WTC11 (cell line): ENCODE data around the gene SMO. TPM values are rescaled to one million over a fixed set of nuclear protein-coding genes. Genes with fewer than 3 reads are reported as not detected.

ENCODE experiments used
- ATAC-seq: fragments of 200-7000 bp; cut with Tn5 transposase; 2 replicates; pipeline ENCODE4 v1.10.0; 2021; ENCODE audit warnings: mild to moderate bottlenecking, moderate library complexity
- CTCF ChIA-PET: fragments of 300-600 bp; sonication (Branson Sonifier 250); formaldehyde crosslinking; loops from one replicate; lab custom pipeline; 2021; ENCODE audit warnings: antibody characterized with exemption; lab: Charles Lee
- POLR2A ChIA-PET: fragments of 350-600 bp; sonication (Branson Sonifier 250); formaldehyde crosslinking; loops from one replicate; lab custom pipeline; 2021; ENCODE audit warnings: antibody characterized with exemption; lab: Charles Lee
- DNase-seq: peaks from one replicate; pipeline ENCODE4 v3.0.0; 2021; ENCODE audit warnings: low spot score
- H3K27ac Mint-ChIP-seq: 2 replicates; pipeline ENCODE4 v1.8.0; 2021; ENCODE audit warnings: mixed read lengths
- H3K27me3 Mint-ChIP-seq: 2 replicates; pipeline ENCODE4 v1.8.0; 2021; ENCODE audit warnings: low read depth, mild to moderate bottlenecking, moderate library complexity, mixed read lengths
- H3K36me3 Mint-ChIP-seq: 2 replicates; pipeline ENCODE4 v1.8.0; 2021; ENCODE audit warnings: mixed read lengths
- H3K4me1 Mint-ChIP-seq: 2 replicates; pipeline ENCODE4 v1.8.0; 2022; ENCODE audit warnings: mixed read lengths
- H3K4me3 Mint-ChIP-seq: 2 replicates; pipeline ENCODE4 v1.8.0; 2021; ENCODE audit warnings: mild to moderate bottlenecking, moderate library complexity, mixed read lengths
- H3K9me3 Mint-ChIP-seq: 2 replicates; pipeline ENCODE4 v1.8.0; 2021; ENCODE audit warnings: mixed read lengths
- AFF4 ChIP-seq: sonication (generic); formaldehyde crosslinking; IDR thresholded peaks from 2 replicates; pipeline ENCODE4 v1.8.1; 2023; ENCODE audit warnings: mild to moderate bottlenecking, missing genetic modification reagents, borderline replicate concordance
- E2F5 ChIP-seq: sonication (generic); formaldehyde crosslinking; IDR thresholded peaks from 2 replicates; pipeline ENCODE4 v1.8.1; 2022; ENCODE audit warnings: mild to moderate bottlenecking, moderate library complexity, missing genetic modification reagents
- ELF4 ChIP-seq: sonication (generic); formaldehyde crosslinking; IDR thresholded peaks from 2 replicates; pipeline ENCODE4 v1.8.1; 2022; ENCODE audit warnings: low read depth, mild to moderate bottlenecking, moderate library complexity, missing genetic modification reagents
- ETV6 ChIP-seq: sonication (generic); formaldehyde crosslinking; IDR thresholded peaks from 2 replicates; pipeline ENCODE4 v1.8.1; 2022; ENCODE audit warnings: mild to moderate bottlenecking, missing genetic modification reagents
- FOXJ3 ChIP-seq: sonication (generic); formaldehyde crosslinking; IDR thresholded peaks from 2 replicates; pipeline ENCODE4 v1.9.0; 2021; ENCODE audit warnings: missing genetic modification reagents, mild to moderate bottlenecking, borderline replicate concordance
- FOXP1 ChIP-seq: sonication (generic); formaldehyde crosslinking; IDR thresholded peaks from 2 replicates; pipeline ENCODE4 v1.8.0; 2022; ENCODE audit warnings: missing genetic modification reagents, mild to moderate bottlenecking, moderate library complexity, borderline replicate concordance
- GABPB1 ChIP-seq: sonication (generic); formaldehyde crosslinking; IDR thresholded peaks from 2 replicates; pipeline ENCODE4 v1.8.1; 2023; ENCODE audit warnings: mild to moderate bottlenecking, missing genetic modification reagents
- GRHL2 ChIP-seq: fragments of 250-450 bp; sonication (Bioruptor Pico); IDR thresholded peaks from 2 replicates; pipeline ENCODE4 v1.8.0; 2022; ENCODE audit warnings: mild to moderate bottlenecking, moderate library complexity; ENCODE audit not compliant: insufficient replicate concordance, severe bottlenecking
- KAT7 ChIP-seq: sonication (generic); formaldehyde crosslinking; IDR thresholded peaks from 2 replicates; pipeline ENCODE4 v1.8.1; 2023; ENCODE audit warnings: missing genetic modification reagents, mild to moderate bottlenecking, borderline replicate concordance
- NFATC4 ChIP-seq: fragments of 250-450 bp; sonication (Bioruptor Pico); IDR thresholded peaks from 2 replicates; pipeline ENCODE4 v1.9.0; 2021; ENCODE audit warnings: mild to moderate bottlenecking
- NR2C2 ChIP-seq: sonication (generic); formaldehyde crosslinking; IDR thresholded peaks from 2 replicates; pipeline ENCODE4 v1.8.0; 2022; ENCODE audit warnings: mild to moderate bottlenecking, missing genetic modification reagents
- USF1 ChIP-seq: sonication (generic); formaldehyde crosslinking; IDR thresholded peaks from 2 replicates; pipeline ENCODE4 v1.8.0; 2022; ENCODE audit warnings: mild to moderate bottlenecking, missing genetic modification reagents
- total RNA-seq: library from RNA; stranded (reverse); gene quantifications from 3 replicates; pipeline ENCODE4 v1.2.3, GENCODE V29; 2021
- TF ChIP-seq, protein P1 (sequence below): sonication (generic); formaldehyde crosslinking; IDR thresholded peaks from 2 replicates; pipeline ENCODE4 v1.8.0; 2023; ENCODE audit warnings: mild to moderate bottlenecking, missing genetic modification reagents
- TF ChIP-seq, protein P2 (sequence below): sonication (generic); formaldehyde crosslinking; IDR thresholded peaks from 2 replicates; pipeline ENCODE4 v1.8.0; 2022; ENCODE audit warnings: mild to moderate bottlenecking, missing genetic modification reagents
- TF ChIP-seq, protein P3 (sequence below): sonication (generic); formaldehyde crosslinking; IDR thresholded peaks from 2 replicates; pipeline ENCODE4 v1.8.0; 2022; ENCODE audit warnings: mild to moderate bottlenecking, missing genetic modification reagents
- TF ChIP-seq, protein P4 (sequence below): sonication (generic); formaldehyde crosslinking; conservative IDR thresholded peaks from 2 replicates; pipeline ENCODE4 v1.8.1; 2023; ENCODE audit warnings: mild to moderate bottlenecking, low read depth, missing genetic modification reagents, moderate library complexity
- TF ChIP-seq, protein P5 (sequence below): fragments of 250-450 bp; sonication (Bioruptor Pico); IDR thresholded peaks from 2 replicates; pipeline ENCODE4 v1.9.0; 2021; ENCODE audit warnings: mild to moderate bottlenecking

SMO gene
- total RNA-seq, 1 experiment from 2014 or later = 56.9 TPM

- TF ChIP-seq, protein P1, sequence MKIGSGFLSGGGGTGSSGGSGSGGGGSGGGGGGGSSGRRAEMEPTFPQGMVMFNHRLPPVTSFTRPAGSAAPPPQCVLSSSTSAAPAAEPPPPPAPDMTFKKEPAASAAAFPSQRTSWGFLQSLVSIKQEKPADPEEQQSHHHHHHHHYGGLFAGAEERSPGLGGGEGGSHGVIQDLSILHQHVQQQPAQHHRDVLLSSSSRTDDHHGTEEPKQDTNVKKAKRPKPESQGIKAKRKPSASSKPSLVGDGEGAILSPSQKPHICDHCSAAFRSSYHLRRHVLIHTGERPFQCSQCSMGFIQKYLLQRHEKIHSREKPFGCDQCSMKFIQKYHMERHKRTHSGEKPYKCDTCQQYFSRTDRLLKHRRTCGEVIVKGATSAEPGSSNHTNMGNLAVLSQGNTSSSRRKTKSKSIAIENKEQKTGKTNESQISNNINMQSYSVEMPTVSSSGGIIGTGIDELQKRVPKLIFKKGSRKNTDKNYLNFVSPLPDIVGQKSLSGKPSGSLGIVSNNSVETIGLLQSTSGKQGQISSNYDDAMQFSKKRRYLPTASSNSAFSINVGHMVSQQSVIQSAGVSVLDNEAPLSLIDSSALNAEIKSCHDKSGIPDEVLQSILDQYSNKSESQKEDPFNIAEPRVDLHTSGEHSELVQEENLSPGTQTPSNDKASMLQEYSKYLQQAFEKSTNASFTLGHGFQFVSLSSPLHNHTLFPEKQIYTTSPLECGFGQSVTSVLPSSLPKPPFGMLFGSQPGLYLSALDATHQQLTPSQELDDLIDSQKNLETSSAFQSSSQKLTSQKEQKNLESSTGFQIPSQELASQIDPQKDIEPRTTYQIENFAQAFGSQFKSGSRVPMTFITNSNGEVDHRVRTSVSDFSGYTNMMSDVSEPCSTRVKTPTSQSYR (CRISPR knock-in tag) = no peak
- TF ChIP-seq E2F5 (CRISPR knock-in tag) (no peak), NR2C2 (CRISPR knock-in tag) (no peak), AFF4 (no peak)
- TF ChIP-seq, protein P2, sequence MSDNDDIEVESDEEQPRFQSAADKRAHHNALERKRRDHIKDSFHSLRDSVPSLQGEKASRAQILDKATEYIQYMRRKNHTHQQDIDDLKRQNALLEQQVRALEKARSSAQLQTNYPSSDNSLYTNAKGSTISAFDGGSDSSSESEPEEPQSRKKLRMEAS (CRISPR knock-in tag) = no peak
- TF ChIP-seq, protein P3, sequence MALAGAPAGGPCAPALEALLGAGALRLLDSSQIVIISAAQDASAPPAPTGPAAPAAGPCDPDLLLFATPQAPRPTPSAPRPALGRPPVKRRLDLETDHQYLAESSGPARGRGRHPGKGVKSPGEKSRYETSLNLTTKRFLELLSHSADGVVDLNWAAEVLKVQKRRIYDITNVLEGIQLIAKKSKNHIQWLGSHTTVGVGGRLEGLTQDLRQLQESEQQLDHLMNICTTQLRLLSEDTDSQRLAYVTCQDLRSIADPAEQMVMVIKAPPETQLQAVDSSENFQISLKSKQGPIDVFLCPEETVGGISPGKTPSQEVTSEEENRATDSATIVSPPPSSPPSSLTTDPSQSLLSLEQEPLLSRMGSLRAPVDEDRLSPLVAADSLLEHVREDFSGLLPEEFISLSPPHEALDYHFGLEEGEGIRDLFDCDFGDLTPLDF (CRISPR knock-in tag) = no peak
These were observed 13.8 kb downstream of the SMO start (continued) for GRCh38 chr7:129202058-129202777.

DNA sequence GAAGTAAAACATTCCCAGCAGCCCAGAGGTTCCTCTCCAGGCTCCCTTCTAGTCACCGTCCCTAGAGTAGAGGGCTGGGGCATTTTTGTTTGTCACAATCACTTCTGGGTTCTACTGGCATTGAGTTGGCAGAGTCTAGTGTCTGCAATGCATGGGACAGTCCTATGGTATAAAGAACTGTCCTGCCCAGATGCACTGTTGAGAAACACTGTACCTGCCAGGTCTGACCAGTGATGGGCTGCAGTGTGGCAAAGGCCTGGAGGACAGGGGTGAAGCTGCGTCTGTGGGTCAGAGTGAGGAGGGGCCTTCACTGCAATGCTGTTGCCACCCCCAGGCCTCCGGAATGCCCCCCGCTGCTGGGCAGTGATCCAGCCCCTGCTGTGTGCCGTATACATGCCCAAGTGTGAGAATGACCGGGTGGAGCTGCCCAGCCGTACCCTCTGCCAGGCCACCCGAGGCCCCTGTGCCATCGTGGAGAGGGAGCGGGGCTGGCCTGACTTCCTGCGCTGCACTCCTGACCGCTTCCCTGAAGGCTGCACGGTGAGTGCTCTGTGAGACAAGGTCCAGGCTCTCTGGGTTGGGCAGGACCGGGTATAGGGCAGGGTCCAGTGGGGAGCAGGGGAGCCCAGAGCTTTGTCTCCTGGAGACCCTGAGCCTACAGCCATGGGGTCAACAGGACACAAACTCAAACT lies 14.8 kb downstream of the SMO start:
- ATAC-seq (no peak), DNase-seq (no peak)
- Mint-ChIP-seq H3K27ac (0 out of 2 replicates have a peak overlapping the region, but pooled peaks have one; percentile 45), H3K9me3 (peaks cover 3% of the 10 kb centered on the region; the same call in 1 of the 2 replicates), H3K27me3 (no peaks in the 10 kb centered on the region), H3K4me1 (no peaks in the 10 kb centered on the region), H3K36me3 (peaks cover 22% of the 10 kb centered on the region), H3K4me3 (no peak overlapping the region)
- CTCF ChIA-PET = interaction anchor here (3.8 kb wide), 1 partner anchor 39 kb away, joined by 23 read pairs; no protein-coding TSS in a partner anchor
- POLR2A ChIA-PET = interaction anchor here (0.5 kb wide), 1 partner anchor 204 kb away, joined by 3 read pairs; no protein-coding TSS in a partner anchor
- TF ChIP-seq, protein P4, sequence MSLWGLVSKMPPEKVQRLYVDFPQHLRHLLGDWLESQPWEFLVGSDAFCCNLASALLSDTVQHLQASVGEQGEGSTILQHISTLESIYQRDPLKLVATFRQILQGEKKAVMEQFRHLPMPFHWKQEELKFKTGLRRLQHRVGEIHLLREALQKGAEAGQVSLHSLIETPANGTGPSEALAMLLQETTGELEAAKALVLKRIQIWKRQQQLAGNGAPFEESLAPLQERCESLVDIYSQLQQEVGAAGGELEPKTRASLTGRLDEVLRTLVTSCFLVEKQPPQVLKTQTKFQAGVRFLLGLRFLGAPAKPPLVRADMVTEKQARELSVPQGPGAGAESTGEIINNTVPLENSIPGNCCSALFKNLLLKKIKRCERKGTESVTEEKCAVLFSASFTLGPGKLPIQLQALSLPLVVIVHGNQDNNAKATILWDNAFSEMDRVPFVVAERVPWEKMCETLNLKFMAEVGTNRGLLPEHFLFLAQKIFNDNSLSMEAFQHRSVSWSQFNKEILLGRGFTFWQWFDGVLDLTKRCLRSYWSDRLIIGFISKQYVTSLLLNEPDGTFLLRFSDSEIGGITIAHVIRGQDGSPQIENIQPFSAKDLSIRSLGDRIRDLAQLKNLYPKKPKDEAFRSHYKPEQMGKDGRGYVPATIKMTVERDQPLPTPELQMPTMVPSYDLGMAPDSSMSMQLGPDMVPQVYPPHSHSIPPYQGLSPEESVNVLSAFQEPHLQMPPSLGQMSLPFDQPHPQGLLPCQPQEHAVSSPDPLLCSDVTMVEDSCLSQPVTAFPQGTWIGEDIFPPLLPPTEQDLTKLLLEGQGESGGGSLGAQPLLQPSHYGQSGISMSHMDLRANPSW (CRISPR knock-in tag) = no peak
- no peak for TF ChIP-seq FOXJ3 (CRISPR knock-in tag)
- TF ChIP-seq FOXP1 (CRISPR knock-in tag) = no peak
- no peak for TF ChIP-seq USF1 (CRISPR knock-in tag)
- no peak for TF ChIP-seq GABPB1 (CRISPR knock-in tag)
- TF ChIP-seq, protein P5, sequence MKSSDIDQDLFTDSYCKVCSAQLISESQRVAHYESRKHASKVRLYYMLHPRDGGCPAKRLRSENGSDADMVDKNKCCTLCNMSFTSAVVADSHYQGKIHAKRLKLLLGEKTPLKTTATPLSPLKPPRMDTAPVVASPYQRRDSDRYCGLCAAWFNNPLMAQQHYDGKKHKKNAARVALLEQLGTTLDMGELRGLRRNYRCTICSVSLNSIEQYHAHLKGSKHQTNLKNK (CRISPR knock-in tag) = no peak
- TF ChIP-seq ETV6 (CRISPR knock-in tag) = no peak
- TF ChIP-seq, protein P1 (CRISPR knock-in tag) = no peak
- TF ChIP-seq ELF4 (CRISPR knock-in tag) = no peak
- no peak for TF ChIP-seq GRHL2 (CRISPR knock-in tag)
- TF ChIP-seq NFATC4 (CRISPR knock-in tag) = no peak
- TF ChIP-seq KAT7 (CRISPR knock-in tag) = no peak
